G401.6 (cell line): ENCODE measurements around the gene FLYWCH2.

Experiments used
- FAIRE-seq: peaks from 2 replicates; lab custom pipeline; 2012; peaks lifted over from hg19 to GRCh38; lab: Jason Lieb, UNC

FLYWCH2 gene, protein sequence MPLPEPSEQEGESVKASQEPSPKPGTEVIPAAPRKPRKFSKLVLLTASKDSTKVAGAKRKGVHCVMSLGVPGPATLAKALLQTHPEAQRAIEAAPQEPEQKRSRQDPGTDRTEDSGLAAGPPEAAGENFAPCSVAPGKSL

DNA sequence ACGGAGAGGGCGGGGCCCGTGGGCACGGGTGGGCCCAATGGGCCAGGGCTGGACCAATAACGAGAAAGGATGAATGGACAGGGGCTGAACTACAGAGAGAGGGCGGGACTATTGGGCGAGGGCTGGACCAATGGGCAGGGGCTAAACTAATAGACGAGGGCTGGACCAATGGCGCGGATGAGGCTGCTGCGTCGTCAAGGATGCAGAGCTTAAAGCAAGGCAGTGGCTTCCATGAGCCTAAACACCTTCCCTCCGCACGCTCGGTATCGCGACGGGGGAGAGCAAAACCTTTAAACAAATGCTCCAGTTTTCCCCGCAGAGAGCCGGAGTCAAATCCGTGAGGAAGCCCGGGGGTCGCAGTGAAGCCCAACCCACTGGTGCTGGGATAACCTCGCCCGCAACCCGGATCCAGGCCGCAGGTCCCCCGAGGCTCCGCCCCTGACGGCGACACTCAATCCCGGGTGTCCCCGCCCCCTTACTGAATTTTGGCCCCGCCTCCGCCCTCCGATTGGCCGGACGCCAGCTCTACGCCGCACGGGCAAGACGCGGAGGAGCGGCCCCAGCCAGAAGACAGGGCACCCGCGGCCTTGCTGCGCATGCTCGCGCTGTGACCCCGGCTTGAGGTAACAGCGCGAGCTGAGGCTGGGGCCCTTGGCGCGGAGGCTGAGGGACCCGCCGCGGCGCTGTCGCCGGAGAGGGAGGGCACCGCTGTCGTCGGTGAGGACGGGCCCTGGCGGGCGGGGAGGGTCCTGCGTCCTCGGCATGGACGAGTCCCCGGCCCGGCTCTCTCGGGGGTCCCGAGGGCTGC lies at the start of gene FLYWCH2:
FLYWCH2 (plus strand) TSS at position 566 of the 808 bp plus-strand sequence. CDS start 13,235 bp downstream, outside the sequence.
- FAIRE-seq, result peak; percentile 97

DNA sequence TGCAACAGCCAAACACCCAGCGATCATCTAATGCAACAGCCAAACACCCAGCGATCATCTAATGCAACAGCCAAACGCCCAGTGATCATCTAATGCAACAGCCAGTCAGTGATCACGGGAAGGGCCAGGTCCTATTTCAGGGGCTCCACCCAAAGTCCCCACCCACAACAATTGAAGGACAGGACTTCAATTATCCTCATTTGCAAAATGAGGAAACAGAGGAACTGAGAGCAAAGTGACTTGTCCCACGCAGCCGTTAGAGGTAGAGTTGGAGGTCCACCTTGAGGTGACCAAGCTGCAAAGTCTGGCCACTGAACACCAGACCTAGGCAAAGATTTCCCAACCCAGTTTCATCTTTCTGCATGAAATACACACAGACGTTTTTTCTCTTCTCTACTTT lies 49.2 kb upstream of the FLYWCH2 start:
- no peak for FAIRE-seq

DNA sequence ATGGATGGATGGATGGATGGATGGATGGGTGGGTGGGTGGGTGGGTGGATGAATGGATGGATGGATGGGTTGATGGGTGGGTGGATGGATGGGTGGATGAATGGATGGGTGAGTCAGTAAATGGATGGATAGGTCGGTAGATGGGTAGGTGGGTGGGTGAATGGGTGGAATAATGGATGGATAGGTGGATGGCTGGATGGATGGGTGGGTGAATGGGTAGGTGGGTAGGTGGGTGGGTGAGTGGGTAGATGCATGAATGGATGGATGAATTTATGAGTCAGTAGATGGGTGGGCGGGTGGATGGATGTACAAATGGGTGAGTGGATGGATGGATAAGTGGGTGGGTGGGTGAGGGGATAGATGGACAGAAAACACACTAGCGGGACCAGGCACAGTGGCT lies 48.0 kb upstream of the FLYWCH2 start:
- no peak for FAIRE-seq

DNA sequence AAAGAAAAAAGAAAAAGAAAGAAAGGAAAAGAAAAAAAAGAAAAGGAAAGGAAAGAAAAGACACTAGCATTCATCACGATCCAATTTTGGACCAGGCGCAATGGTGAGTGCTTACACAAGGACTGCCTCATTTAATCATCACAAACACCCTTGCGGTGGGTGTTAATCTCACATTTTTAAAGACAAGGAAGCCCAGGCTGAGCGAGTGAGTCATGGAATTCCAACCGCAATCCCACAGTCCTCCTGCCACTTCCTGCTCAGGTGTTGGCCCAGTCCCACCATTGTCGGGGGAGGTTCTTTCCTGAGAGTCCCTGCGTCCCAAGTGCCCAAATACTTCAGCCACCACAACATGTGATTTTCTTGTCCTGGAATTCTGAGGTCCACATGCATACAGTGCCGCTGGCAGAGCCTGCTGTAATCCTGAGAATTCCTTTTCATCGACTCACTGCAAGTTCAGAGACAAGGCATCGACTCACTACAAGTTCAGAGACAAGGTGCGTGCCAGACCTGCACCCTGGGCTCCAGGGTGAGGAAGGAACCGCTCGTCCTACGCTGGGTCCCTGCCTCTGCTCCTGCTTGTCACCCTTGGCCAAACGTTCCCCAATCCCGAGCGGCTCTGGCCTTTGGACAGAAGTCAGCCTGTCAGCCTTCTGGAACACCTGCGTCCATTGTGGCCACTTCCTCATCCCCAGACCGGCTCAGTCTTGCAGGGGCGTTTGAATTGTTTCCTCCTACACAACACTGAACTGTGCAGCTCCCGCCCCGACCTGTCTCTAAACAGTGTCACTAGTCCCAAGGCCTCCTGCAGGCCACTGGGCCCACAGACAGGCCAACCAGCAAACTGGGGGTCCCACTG lies 47.1 kb upstream of the FLYWCH2 start:
- peak; percentile 95 for FAIRE-seq

DNA sequence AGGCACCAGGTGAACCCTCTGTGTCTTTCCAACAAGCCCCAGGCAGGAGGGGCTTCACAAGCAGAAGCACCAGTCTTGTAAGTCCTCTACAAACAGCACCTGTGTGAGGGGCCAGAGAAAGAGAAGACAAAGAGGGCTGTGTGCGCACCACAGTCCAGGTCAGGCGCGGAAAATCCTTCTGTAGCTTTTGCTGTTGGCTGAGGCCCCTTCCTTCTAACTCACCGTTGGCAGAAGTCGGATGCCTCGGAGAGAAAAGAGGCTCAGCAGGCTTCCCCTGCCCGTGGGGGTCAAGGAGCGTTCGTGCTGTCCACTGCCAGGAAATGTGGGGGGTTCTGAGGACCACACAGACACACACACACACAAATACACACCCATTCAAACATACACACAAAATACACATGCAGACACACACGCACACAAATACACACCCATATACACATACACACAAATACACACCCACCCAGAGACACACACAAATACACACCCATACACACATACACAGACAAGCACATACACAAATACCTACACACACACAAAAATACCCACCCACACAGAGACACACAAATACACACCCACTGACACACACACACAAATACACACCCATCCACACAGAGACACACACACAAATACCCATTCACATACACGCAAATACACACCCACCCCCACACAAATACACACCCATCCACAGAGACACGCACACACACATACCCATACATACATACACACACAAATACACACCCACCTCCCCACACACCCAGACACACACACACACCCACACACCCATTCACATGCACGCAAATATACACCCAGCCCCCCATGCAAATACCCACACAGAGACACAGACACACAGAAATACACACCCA lies 46.1 kb upstream of the FLYWCH2 start:
- no peak for FAIRE-seq

DNA sequence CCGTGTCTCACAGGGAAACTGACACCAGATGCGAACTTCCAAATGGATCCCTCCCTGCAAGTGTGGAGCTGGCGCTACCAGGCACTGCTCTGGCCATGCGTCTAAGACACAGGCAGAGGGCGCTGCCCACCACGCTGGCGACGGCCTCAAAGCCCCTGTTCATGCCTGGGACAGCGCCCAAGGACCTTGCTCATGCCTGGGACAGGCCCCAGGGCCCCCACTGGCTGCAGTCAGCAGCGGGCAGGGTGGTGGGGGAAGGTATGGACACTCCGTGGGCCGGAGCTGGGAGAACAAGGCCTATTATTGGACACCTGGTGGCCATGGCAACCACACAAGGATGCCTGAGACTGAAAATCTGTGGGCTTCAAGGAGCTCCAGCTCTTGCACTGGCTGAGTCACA lies 44.1 kb upstream of the FLYWCH2 start:
- FAIRE-seq, result no peak

DNA sequence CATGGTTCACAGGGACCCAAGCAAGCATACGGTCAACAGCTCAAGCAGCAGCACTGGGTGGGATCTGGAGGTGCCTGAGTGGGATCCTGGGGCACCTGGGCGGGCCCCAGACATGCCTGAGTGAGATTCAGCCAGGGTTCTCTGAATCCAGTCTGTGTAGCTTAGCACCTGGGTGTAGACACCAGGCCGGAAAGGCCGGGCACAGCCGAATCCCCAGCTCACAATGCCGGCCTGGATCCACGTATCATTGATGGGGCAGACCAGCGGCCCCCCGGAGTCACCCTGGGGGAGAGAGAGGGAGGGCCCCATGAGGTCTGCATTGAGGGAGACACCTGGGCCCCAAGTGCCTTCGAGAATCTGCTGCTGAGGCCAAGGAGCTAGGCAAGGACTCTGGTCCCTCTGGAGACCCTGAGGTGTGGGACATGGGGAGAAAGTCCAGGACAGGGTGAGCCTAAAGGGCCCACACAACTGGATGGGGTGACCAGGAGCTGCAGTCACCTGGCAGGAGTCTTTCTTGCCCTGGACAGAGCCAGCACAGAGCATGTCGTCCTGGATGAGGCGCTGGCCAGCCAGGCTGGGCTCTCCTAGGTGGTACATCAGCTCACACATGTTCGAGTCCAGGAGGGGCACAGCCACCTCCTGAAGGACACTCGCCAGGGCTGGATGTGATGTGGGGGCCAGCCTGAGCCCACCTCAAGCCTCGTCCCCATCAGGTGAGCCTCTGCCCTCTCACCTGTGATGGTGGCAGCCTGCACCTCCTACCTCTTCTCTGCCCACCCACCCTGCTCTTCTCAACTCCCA lies 43.2 kb upstream of the FLYWCH2 start:
- no peak for FAIRE-seq

DNA sequence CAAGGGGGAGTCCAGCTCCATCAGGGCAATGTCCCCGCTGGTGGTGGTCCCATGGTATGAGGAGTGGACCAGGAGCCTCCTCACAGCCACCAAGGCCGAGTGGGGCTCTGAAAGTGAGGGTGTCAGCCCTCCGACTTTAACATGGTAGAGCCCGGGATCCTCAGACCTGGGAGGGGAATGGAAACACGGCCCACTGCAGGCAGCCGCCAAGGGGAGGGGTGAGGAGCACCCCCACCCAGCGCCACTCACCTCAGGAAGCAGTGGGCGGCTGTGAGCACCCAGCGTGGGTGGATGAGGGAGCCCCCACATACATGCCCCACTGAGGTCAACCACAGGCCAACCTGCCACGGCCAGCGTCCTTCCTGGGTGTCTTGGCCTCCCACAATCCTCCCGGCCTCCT lies 42.1 kb upstream of the FLYWCH2 start:
- no peak for FAIRE-seq

DNA sequence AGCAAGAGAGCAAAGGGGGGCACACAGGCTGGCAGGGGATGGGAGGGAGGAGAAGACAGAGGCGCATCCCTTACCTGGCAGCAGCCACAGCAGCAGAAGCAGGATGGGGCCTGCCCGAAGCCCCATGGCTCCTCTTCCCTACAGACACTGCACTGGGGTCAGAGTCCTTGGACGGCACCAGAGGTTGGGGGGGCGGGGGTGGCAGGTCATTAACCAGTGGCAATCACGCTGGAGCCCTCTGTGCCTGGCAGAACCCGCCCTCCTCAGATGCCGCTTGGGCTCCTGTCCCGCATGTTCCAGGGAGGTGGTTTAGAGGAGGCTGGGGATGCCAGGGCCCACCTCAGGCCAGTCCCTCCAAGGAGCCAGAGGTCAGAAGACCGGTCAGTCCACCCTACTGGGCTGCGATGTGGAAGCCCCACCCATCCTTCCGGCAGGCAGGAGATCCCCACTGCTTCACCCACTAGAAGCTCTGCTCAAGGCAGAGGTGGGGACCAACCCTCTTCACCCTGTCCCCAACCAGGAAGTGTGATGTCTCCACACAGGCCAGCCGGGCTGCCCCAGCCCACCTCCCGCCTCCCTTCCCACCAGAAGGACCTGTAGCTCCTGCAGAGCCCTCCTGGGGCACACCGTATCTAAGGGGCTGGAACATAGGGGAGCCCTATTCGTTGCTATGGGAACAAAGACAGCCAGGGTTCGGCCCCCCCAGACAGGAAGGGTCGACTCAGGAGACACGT lies 41.2 kb upstream of the FLYWCH2 start:
- no peak for FAIRE-seq

DNA sequence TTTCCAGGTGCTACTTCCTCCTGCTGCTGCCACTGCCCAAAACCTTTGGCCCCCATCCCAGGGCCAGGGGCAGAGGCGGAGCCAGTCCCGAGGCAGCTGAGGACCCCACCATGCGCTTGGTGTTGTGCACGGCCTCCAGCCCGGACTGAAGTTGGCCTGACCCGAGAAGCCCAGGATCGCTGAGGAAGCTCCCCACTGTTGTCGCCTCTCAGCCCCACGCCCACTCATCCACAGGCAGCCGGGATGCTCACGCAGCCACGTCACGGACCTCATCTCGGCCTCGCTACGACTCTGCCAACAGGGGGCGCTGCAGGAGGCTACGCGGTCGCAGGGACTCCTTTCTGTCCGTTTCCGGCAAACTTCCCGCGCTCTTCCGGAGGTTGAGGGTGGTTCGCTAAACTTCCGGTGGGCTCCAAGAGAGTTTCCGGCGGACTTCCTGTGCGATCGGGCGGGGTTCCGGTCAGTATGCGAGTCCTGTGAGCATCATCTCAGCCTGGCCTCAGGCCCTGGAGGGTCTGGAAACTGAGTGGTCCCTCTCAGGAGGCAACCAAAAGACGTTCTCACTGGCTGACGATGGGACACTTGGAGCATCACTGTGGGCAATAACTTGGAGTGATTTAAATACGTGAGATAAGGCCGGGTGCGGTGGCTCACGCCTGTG lies 40.5 kb upstream of the FLYWCH2 start:
- no peak for FAIRE-seq

DNA sequence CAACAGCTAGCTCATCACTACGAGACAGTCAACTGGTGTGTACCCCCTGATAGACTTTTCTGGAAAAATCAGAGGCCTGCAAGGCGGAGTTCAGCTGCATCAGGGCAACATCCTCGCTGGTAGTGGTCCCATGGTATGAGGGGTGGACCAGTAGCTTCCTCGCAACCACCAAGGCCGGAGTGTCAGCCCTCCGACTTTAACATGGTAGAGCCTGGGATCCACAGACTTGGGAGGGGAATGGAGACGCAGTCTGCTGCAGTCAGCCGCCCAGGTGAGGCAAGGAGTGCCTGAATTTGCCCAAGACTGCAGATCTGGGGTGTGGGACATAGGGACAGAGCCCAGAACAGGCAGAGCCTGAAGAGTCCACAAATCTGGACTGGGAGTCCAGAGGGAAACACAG lies 39.5 kb upstream of the FLYWCH2 start:
- FAIRE-seq, result no peak

DNA sequence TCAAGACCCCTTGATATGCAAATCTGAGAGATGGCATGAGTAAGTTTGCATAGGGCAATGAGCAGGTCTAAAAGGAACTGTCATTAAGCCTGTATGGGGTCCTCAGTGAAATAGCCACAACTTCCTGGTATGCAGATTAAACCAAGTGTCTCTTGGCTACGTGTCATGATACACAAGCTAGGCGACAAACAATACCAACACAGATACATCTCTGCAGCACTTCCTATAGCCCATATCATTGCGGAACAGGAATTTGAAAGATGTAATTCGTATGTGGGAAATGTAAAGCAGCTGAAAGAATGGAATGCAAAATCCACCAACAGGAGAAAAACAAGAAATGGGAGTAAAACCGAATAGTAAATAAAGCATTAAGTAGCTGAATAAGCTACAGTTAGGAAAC lies 37.9 kb upstream of the FLYWCH2 start:
- no peak for FAIRE-seq

DNA sequence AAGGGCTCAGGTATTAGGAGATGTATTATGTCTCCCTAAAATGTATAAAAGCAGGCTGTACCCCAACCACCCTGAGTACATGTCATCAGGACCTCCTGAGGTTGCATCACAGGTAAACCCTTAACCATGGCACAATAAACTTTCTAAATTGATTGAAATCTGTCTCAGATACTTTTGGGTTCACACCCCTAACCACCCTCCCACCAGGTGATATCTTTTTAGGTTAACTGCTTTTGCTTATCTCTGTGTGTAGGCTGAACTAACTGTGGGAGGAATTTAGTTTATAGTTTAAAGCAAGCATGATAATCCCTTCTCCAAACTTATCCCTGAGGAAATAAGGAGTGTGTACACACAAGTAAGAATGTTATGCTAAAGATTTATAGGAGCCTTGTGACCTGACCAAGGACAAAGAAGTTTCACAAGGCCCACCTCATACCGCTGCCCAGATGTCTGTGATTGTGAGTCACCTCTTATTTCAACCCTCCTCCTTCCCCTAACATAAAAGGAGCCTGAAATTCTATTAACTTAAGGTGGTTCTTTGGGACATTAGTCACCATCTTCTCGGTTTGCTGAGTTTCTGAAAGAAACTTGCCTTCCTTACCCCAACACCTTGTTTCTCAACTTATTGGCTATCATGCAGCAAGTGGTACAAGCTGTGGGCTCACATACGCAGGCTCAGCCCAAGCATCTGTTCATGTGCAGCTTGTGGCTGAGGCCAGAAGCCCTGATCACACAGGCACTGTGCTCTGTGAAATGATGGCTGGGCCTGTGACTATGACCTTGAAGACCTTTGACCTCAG lies 36.3 kb upstream of the FLYWCH2 start:
- peak; percentile 50 for FAIRE-seq

DNA sequence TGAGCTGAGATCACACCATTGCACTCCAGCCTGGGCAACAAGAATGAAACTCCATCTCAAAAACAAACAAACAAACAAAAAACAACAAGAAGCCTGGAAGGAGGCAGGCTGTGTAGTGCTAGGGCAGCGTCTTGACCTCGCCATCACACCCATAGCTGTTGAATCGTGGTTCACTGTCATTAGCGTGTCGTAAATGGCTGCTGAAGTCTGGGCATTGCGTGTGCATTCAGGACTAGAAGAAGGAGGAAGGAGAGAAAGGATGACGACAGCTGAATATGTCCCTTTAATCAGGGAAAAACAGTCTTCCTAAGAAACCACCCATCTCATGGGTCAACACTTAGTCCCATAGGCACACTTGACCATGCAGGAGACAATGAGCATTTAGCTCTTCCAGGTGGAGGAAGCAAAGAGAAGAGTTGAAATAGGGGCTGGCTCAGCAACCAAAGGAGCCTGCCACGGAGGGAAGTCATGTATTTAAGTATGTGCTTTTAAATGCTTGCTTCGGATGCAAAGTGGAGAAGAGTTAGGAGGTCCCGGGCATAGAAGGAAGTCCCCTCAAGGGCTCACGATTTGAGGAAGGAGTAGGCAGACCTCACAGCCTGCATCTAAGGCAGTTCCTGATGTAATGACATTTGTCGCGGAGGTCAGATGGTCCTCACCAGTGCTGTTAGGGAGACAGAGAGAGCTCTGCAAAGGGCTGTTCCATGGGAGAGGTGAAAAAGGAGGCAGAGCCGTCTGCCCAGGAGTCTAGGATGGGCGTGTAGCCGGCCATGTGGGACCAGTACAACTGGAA lies 33.9 kb upstream of the FLYWCH2 start:
- no peak for FAIRE-seq

DNA sequence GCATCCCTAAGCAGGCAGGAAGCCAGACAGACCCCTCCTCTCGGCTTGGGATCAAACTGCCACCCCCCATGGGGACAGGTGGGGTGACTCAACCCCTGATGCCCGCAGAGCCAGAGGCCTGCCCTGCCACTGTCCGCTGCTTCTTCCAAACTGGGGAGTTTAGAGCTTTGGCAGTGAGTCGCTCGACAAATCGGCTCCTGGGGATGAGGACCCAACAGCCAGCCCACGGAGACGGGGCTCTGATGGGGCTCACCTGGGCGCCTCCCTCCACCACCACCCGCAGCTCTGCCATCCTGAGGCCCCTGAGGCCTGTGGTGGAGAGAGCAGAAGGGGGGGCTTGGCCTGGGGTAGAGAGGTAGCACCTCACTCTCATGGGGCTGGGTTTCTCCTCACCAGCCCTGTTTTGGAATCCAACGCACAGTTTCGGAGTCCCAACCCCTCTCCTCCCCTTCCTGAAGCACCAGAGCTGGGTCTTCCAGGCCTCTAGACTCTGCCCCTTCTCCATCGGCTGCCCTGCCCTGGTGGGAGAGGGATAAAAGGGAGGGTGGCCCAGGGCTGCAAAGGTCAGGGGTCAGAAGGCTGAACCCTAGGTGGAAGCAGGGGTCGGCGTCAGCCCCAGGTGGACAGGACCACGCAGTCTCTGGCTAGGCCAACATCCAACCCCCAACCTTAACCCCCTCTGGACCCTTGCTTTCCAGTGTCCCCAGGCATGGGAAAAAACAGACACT lies 30.8 kb upstream of the FLYWCH2 start:
- no peak for FAIRE-seq

DNA sequence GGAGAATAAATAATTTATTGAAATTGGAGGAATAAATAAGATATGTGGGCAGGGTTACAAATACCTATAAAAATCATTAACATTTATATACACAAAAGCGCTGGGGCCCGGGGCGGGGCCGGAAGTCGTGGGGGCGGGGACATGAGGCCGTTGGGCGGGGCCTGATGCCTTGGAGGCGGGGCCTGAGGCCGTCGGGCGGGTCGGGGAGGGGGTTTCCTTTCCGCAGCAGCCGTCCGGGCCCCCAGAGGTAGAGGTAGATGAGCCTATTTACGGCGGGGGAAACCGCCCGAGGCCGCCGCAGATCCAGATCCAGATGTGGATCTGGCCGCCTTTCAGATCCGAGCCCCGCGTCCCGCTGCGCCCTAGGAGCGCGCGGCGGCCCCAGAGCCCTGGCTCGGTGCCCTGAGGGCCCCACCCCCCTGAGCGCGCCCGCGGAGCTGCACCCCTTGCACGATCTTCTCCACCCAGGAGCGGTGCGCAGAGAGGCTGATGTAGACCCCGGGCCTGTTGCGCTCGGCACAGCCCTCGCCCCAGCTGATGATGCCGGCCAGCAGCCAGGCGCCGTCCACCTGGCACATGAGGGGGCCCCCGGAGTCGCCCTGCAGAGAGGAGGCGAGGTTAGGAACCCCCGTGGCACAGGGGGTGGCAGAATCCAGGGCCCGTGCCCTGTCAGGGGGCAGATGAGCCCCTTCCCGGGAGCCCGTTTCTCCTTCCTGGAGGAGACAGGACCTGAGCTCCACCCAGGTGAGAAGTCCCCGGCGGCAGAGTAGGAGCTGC lies 30.1 kb upstream of the FLYWCH2 start:
- FAIRE-seq, result no peak

DNA sequence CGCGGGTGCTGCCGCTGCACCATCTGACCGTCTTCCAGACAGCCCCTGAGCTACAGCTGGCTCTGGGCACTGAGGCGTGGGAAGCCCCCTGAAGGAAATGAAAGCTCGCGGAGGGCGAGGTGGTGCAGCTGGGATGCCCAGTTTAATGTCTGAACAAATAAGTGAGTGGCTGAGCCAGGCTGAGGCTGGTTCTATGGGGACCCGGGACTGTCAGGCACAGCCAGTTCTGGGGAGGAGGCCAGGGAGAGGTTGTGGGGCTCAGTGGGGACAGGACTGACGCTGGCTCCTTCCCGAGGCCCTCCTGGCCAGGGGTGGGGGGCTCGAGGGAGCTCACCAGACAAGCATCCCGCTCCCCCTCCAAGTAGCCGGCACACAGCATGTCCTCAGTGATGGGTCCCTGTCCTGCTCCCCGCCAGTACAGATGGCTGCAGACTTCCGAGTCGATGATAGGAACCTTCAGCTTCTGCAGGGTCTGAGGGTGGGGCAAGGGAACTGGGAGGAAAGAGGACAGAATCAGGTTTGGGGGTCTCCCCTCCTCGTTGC lies 29.4 kb upstream of the FLYWCH2 start:
- FAIRE-seq, result no peak
